Suprapubic skin (tissue), 4 donors: Measurements from ENCODE around the gene FAM53A. TPM values are rescaled to one million over a fixed set of nuclear protein-coding genes. Genes with fewer than 3 reads are reported as not detected.

Experiments
- DNase-seq, 2 donors: peaks; one replicate each; pipeline ENCODE4 v3.0.0-alpha.2; 2019; ENCODE audit warnings: low spot score in 2 of 2
- H3K27ac ChIP-seq: fragments of 200-600 bp; sonication (generic); one replicate; pipeline ENCODE4 v1.5.1; 2019
- H3K27me3 ChIP-seq: fragments of 200-600 bp; sonication (generic); one replicate; pipeline ENCODE4 v1.5.1; 2019
- H3K36me3 ChIP-seq: fragments of 200-600 bp; sonication (generic); one replicate; pipeline ENCODE4 v1.5.1; 2019
- H3K4me1 ChIP-seq: fragments of 200-600 bp; sonication (generic); one replicate; pipeline ENCODE4 v1.5.1; 2019
- H3K4me3 ChIP-seq: fragments of 200-600 bp; sonication (generic); one replicate; pipeline ENCODE4 v1.5.1; 2019; ENCODE audit warnings: mild to moderate bottlenecking
- H3K9me3 ChIP-seq: fragments of 200-600 bp; sonication (generic); one replicate; pipeline ENCODE4 v1.5.1; 2019
- EP300 ChIP-seq: sonication (generic); formaldehyde crosslinking; IDR thresholded peaks from one replicate; pipeline ENCODE4 v1.6.1; 2017; ENCODE audit warnings: antibody characterized with exemption
- POLR2A ChIP-seq, 2 donors: fragments of 450-650 bp; IDR thresholded peaks; one replicate each; pipeline ENCODE4 v1.6.1; 2017; ENCODE audit warnings: antibody characterized with exemption in 2 of 2, mild to moderate bottlenecking in 2 of 2, moderate library complexity in 2 of 2
- POLR2AphosphoS5 ChIP-seq, 3 donors: sonication (generic); formaldehyde crosslinking; IDR thresholded peaks; one replicate each; pipeline ENCODE4 v1.6.1; 2017; ENCODE audit warnings: antibody characterized with exemption in 3 of 3
- WGBS: methylation state at CpG from one replicate; pipeline ENCODE4 v1.1.5; 2018; 5-methylcytosine and 5-hydroxymethylcytosine counted together
- total RNA-seq, 4 donors: library from RNA; depleted of rRNA; stranded (reverse); fragments of >200 nt; gene quantifications; one replicate each; pipeline ENCODE4 v1.1.0, GENCODE V29; 2016
- TF ChIP-seq, protein P1 (sequence below), 2 donors: fragments of 200-600 bp in 1 of 2; fragments of 450-650 bp in 1 of 2; sonication (generic) in 1 of 2; IDR thresholded peaks; one replicate each; pipeline ENCODE4 v1.5.1; 2016 to 2019; ENCODE audit warnings: antibody characterized with exemption in 2 of 2, mild to moderate bottlenecking in 1 of 2, moderate library complexity in 1 of 2

The FAM53A gene
- total RNA-seq, 4 donors from 2014 or later: 2.2 to 8.0 (median 4.9) TPM

DNA sequence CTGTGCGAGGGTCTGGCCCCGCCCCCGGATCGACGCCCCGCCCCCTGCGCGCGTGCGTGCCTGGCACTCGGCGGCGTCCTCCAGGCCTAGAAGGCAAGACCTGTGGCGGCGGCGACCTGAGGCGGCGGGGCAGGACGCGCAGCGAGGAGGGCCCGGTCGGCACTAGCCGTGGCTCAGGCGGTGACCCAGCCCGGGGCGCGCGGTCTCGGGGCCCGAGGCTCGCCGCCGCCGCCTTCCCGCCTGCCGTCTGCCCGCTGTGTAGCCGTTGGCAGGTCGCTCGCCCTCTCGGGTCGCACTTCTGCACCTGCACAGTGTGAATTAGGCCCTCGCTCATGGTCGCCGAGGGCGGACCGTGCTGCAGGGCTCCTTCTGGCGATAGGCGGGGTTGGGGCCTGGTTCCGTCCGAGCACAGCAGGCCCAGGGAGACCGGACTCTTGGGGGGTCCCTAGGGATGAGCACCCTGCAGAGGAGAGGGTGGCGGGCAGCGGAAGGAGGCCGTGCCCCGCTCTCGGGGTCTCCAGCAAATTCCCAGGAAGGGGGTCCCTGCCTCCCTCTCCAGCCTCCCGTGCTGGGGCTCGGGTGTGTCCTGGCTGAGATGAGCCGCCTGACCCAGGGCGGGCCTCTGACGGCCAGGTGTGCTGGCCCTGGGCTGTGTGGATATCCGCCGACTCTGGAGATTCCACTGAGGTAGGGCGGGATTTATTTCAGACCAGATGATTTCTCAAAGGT lies 557 bp upstream of the FAM53A start:
- Histone ChIP-seq H3K27ac (no peak overlapping the region), H3K4me3 (peak overlapping the region; percentile 76), H3K36me3 (no peaks in the 10 kb centered on the region), H3K9me3 (no peaks in the 10 kb centered on the region), H3K4me1 (peaks cover 22% of the 10 kb centered on the region), H3K27me3 (no peaks in the 10 kb centered on the region)
- 41% methylated on average over 8 of the region's 66 CpGs for WGBS
- TF ChIP-seq EP300: no peak
- TF ChIP-seq, protein P1, sequence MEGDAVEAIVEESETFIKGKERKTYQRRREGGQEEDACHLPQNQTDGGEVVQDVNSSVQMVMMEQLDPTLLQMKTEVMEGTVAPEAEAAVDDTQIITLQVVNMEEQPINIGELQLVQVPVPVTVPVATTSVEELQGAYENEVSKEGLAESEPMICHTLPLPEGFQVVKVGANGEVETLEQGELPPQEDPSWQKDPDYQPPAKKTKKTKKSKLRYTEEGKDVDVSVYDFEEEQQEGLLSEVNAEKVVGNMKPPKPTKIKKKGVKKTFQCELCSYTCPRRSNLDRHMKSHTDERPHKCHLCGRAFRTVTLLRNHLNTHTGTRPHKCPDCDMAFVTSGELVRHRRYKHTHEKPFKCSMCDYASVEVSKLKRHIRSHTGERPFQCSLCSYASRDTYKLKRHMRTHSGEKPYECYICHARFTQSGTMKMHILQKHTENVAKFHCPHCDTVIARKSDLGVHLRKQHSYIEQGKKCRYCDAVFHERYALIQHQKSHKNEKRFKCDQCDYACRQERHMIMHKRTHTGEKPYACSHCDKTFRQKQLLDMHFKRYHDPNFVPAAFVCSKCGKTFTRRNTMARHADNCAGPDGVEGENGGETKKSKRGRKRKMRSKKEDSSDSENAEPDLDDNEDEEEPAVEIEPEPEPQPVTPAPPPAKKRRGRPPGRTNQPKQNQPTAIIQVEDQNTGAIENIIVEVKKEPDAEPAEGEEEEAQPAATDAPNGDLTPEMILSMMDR (IDR thresholded peaks at IDR 0.05): no peak
- no peak for TF ChIP-seq POLR2A (IDR thresholded peaks at IDR 0.05)
- no peak for TF ChIP-seq POLR2AphosphoS5 (IDR thresholded peaks at IDR 0.05)
- DNase-seq: peak; percentile 92 to 94

- Histone ChIP-seq H3K4me3 (peak overlapping the region; percentile 76), H3K27ac (peak overlapping the region; percentile 90), H3K27me3 (no peaks in the 10 kb centered on the region), H3K36me3 (no peaks in the 10 kb centered on the region), H3K4me1 (peaks cover 22% of the 10 kb centered on the region), H3K9me3 (no peaks in the 10 kb centered on the region)
- no peak for DNase-seq
- no peak for TF ChIP-seq POLR2AphosphoS5 (IDR thresholded peaks at IDR 0.05)
- no peak for TF ChIP-seq EP300
- no peak for TF ChIP-seq POLR2A (IDR thresholded peaks at IDR 0.05)
- TF ChIP-seq, protein P1 (IDR thresholded peaks at IDR 0.05): no peak
- 8% methylated on average over 13 of the region's 13 CpGs for WGBS
Measured at GRCh38 chr4:1683261-1683735, 815 bp downstream of the FAM53A start.

- Histone ChIP-seq H3K36me3 (no peaks in the 10 kb centered on the region), H3K9me3 (no peaks in the 10 kb centered on the region), H3K27ac (no peak overlapping the region), H3K4me1 (peaks cover 22% of the 10 kb centered on the region), H3K27me3 (no peaks in the 10 kb centered on the region), H3K4me3 (peak overlapping the region; percentile 76)
- 87% methylated on average over 13 of the region's 13 CpGs for WGBS
- TF ChIP-seq EP300: no peak
- TF ChIP-seq, protein P1 (IDR thresholded peaks at IDR 0.05): no peak
- no peak for TF ChIP-seq POLR2AphosphoS5 (IDR thresholded peaks at IDR 0.05)
- TF ChIP-seq POLR2A (IDR thresholded peaks at IDR 0.05): no peak
- no peak for DNase-seq
Measured at GRCh38 chr4:1682860-1683259, 1.3 kb downstream of the FAM53A start.

DNA sequence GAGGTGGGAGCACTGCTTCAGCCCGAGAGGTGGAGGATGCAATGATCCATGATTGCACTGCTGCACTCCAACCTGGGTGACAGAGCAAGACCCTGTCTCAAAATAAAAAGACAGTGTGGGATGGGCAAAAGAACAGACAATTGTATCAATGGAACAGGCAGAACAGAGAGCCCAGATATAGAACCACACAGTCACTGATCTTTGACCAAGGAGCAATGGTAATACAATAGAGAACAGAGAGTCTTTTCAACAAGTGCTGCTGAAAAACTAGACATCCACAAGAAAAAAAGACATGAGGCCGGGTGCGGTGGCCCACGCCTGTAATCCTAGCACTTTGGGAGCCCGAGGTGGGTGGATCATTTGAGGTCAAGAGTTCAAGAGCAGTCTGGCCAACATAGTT lies 5.9 kb downstream of the FAM53A start:
- Histone ChIP-seq H3K27me3 (no peaks in the 10 kb centered on the region), H3K4me1 (peaks cover 5% of the 10 kb centered on the region), H3K4me3 (no peak overlapping the region), H3K27ac (no peak overlapping the region), H3K36me3 (no peaks in the 10 kb centered on the region), H3K9me3 (no peaks in the 10 kb centered on the region)
- no peak for DNase-seq
- WGBS: 88% methylated on average over 5 of the region's 5 CpGs
- no peak for TF ChIP-seq EP300
- TF ChIP-seq POLR2A (IDR thresholded peaks at IDR 0.05): no peak
- TF ChIP-seq, protein P1 (IDR thresholded peaks at IDR 0.05): no peak
- no peak for TF ChIP-seq POLR2AphosphoS5 (IDR thresholded peaks at IDR 0.05)

DNA sequence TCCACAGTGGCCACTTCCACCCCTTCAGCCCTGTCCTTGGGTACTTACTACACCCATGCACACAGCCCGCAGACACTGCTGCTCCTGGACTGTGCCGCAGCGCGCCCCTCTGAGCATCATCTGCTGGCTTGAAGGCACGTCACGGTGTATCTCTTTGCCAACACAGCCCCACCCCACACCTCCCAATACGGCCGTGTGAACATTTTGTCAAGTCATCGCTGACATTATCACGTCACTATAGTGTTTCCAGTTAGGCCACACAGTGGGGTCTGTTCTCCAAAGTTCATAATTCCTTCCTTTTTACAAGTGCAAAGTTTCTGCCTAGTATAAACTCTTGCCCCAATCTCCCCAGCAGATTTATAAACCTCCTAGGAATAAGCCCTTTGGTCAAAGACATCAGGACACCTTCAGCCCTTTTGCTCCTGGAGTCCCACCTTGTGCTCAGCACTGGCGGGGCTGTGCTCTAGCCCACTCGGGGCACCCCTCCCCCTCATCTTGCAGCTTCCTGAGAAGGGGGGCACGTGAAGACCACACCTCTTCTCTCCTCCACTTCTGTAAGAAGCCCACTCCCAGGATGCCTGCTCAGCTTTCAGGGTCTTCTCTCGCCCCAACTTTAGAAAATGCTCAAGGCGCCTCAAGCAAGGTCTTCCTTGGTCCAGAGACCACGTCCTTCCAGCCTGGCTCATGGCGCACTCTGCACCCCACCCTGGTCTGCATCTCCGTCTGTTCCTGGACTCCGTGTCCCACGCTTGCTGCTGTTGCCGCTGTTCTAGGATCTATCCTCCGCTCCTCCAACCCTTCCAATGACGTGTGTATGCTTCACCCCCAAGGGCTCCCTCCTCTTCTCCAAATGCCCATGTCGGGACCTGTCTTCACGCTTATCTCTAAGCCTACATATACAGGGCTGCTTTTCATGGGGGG lies 7.2 kb downstream of the FAM53A start:
- Histone ChIP-seq H3K27me3 (no peaks in the 10 kb centered on the region), H3K27ac (no peak overlapping the region), H3K4me1 (no peaks in the 10 kb centered on the region), H3K36me3 (no peaks in the 10 kb centered on the region), H3K9me3 (no peaks in the 10 kb centered on the region), H3K4me3 (no peak overlapping the region)
- WGBS: 79% methylated on average over 24 of the region's 25 CpGs
- TF ChIP-seq, protein P1 (IDR thresholded peaks at IDR 0.05): no peak
- TF ChIP-seq EP300 (no peak), POLR2A (IDR thresholded peaks at IDR 0.05) (no peak), POLR2AphosphoS5 (IDR thresholded peaks at IDR 0.05) (no peak)
- DNase-seq: no peak
